Fibroblast of skin of abdomen (primary cell): Measurements from ENCODE around the gene TASOR2.

Source experiments
- DNase-seq: peaks from one replicate; pipeline ENCODE4 v3.0.0-alpha.2; 2013

Gene TASOR2

DNA sequence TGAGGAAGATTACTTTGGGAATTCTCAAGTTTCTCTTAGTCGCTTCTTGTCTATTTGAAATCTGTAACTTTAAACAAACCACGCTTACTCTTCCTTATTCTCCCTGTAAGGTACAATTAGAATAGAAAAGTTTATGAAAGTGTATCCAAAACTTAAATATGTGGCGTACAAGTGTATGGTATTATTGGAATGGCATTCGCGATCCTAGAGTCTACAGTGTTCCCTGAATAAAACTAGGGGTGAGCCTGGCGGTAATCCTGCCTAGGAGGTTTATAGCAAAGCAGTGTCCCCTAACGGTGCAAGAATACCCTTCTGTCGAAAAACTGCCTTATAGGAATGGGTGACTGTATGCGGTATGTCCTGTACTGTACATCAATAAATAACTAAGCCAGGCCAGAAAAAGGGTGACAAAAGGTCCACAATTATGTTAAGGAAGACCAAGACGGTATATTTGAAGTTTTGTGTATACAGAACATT, 1.2 kb downstream of the TASOR2 start:
- peak; percentile 13 for DNase-seq

DNA sequence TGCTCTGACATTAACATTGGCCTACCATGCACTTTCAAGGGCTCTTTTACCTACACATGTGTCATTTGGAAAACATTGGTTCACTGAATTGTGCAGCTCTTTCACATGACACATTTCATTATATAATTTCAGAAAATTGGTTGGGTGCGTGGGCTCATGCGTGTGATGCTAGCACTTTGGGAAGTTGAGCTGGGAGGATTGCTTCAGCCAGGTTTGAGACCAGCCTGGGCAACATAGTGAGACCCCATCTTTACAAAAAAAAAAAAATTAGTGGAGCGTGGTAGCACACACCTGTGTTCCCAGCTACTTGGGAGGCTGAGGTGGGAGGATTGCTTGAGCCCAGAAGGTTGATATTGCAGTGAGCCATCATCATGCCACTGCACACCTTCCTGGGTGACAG, 3.9 kb downstream of the TASOR2 start:
- no peak for DNase-seq

GRCh38 chr10:5691786-5692185, 7.1 kb downstream of the TASOR2 start:
- no peak for DNase-seq

- DNase-seq = peak; percentile 33
These were observed 8.1 kb downstream of the TASOR2 start for GRCh38 chr10:5692461-5693358.

GRCh38 chr10:5694573-5694972, 9.9 kb downstream of the TASOR2 start:
- no peak for DNase-seq

- DNase-seq = no peak
These were observed 12.7 kb downstream of the TASOR2 start for GRCh38 chr10:5697342-5697741.

DNA sequence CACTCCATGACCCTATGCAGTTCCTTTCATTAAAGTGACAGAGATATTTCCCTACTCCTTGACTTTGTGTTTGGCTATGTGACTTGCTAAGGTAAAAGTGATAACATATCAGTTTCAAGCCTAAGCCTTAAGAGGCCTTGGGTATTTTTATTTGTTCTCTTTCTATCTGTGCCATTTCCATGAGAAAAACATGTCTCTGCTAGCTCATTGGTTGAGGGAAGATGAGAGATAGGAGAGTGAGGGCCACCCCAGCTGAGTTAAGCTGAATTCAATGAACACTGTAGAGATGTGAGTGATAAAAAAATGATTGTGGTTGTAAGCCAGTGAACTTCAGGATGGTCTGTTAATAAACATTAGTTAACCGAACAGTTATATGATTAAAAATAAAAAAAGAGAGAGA, 13.4 kb downstream of the TASOR2 start:
- no peak for DNase-seq

- no peak for DNase-seq
These were observed 23.7 kb downstream of the TASOR2 start for GRCh38 chr10:5708356-5708755.

GRCh38 chr10:5709865-5710264, 25.2 kb downstream of the TASOR2 start:
- no peak for DNase-seq

DNA sequence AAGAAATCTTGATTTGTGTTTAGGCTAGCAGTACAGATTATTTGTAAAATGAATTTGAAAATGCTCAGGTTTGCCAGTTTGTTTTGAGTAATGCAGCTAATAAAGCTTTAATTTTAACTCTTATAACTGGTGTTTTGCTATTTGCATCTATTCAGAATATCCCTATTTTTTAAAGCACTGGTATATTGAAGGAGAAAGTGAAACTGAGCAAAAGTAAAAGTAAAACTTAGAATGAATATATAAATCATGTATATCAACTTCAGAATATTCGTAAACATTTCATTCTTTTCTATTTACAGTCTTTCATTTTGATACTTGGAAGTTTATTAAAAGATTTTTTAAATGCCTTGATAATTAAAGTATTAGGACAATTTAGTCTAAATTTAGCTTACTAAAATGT, 26.2 kb downstream of the TASOR2 start:
- no peak for DNase-seq

DNA sequence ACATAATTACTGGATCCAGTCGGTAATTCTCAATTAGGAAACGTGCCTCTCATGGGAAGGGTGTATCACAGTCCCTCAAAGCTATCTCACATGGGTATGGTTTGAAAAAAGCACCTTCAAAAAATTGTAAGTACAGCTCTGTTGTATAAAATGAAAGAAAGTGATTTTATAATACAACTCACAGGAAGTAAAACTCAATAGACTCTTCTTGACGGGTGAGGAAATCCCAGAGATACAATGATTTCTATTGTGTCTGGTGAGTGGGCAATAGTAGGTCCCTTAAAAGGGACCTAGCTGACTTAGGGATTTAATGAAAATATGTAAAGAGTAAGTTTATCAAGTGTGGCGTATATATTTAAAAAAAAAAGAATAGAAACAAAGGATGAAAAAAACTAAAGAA, 27.0 kb downstream of the TASOR2 start:
- no peak for DNase-seq

- DNase-seq = no peak
These were observed 34.9 kb downstream of the TASOR2 start for GRCh38 chr10:5719546-5719945.

DNA sequence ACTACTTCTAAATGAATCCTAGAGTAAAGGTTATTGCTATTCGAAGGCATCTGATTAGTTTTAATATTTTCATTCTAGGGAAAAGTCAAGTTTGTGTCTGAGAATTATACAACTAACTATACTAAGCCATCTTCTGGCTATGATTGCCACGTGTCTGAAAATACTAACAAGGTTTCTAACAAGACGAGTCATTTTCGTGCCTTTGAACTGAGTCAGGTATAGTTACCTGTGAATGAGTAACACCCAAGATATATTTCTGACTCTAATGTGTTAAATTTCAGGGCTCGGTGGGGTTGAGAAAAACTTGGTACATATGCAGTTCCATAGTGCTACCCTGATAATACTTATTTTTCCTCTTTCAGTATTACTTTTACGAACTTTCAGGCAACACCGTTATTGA, 35.5 kb downstream of the TASOR2 start:
- no peak for DNase-seq

- no peak for DNase-seq
These were observed 39.1 kb downstream of the TASOR2 start for GRCh38 chr10:5723692-5724091.

GRCh38 chr10:5730766-5731165, 46.1 kb downstream of the TASOR2 start:
- DNase-seq = no peak

DNA sequence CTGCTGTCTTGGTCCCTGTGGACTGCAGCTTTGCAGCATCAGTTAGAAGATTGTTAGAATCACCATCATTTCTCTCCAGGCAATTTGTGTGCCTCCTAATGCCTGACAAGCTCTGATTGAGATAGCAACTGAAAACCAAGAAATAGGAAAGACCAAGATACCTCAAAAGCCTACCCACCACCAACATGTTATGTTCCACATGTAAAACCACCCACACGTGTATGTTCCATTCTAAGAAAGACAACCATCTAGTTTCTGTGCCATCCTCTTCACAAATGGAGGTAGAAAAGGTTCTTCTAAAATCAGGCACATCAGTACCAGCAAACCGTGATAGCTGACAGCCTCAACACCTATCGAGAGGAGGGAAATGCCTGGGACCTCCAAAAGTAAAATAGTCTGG, 46.9 kb downstream of the TASOR2 start:
- no peak for DNase-seq

DNA sequence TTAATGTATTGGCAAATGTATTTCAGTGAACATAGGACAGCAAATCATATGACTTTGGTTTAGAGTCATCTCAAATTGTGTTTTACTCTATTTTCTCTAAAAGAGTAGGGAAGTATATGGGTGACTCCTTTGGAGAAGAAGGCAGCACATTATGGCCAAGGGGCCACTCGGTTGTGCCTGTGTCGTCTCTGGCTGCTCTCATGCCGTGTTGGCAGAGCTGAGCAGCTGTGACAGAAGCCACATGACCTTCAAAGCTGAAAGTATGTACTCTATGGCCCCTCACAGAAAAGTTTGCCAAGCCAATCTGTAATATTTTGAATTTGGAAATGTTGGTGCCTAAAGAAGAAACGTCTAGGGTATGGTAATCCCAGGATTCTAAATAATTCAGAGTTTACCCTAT, 47.5 kb downstream of the TASOR2 start:
- DNase-seq = no peak
